Skin of body (tissue), 2 donors: ENCODE measurements around the gene RBM47. TPM values are rescaled to one million over a fixed set of nuclear protein-coding genes. Genes with fewer than 3 reads are reported as not detected.

Experiments
- DNase-seq: peaks from one replicate; lab custom pipeline; 2025; lab: John Stamatoyannopoulos, UW
- total RNA-seq: library from RNA; depleted of rRNA; stranded (reverse); fragments of >200 nt; gene quantifications from one replicate; pipeline ENCODE4 v1.2.3, GENCODE V29; 2014

The RBM47 gene
- total RNA-seq, 1 donor from 2014 or later: 16.3 TPM

GRCh38 chr4:40502220-40502619, 127.4 kb downstream of the RBM47 start:
- DNase-seq: no peak

GRCh38 chr4:40500781-40501180, 128.9 kb downstream of the RBM47 start:
- DNase-seq: no peak

GRCh38 chr4:40493160-40493559, 136.5 kb downstream of the RBM47 start:
- no peak for DNase-seq

GRCh38 chr4:40492691-40493090, 137.0 kb downstream of the RBM47 start:
- no peak for DNase-seq

GRCh38 chr4:40490481-40490880, 139.2 kb downstream of the RBM47 start:
- DNase-seq: no peak

GRCh38 chr4:40489961-40490360, 139.7 kb downstream of the RBM47 start:
- no peak for DNase-seq

- DNase-seq: no peak
These were observed 143.1 kb downstream of the RBM47 start for GRCh38 chr4:40486534-40486933.

- DNase-seq: no peak
These were observed 145.1 kb downstream of the RBM47 start for GRCh38 chr4:40484346-40485090.

- no peak for DNase-seq
These were observed 146.5 kb downstream of the RBM47 start for GRCh38 chr4:40482985-40483647.

GRCh38 chr4:40481977-40482376, 147.7 kb downstream of the RBM47 start:
- DNase-seq: no peak

- no peak for DNase-seq
These were observed 149.4 kb downstream of the RBM47 start for GRCh38 chr4:40480291-40480690.

GRCh38 chr4:40479378-40479777, 150.3 kb downstream of the RBM47 start:
- DNase-seq: no peak

GRCh38 chr4:40475609-40476008, 154.1 kb downstream of the RBM47 start:
- no peak for DNase-seq

- DNase-seq: no peak
These were observed 155.9 kb downstream of the RBM47 start for GRCh38 chr4:40473578-40474388.

GRCh38 chr4:40471923-40472322, 157.7 kb downstream of the RBM47 start:
- DNase-seq: no peak

GRCh38 chr4:40466789-40467188, 162.9 kb downstream of the RBM47 start:
- DNase-seq: no peak

GRCh38 chr4:40462326-40462725, 167.3 kb downstream of the RBM47 start:
- no peak for DNase-seq

- DNase-seq: no peak
These were observed 167.8 kb downstream of the RBM47 start for GRCh38 chr4:40461879-40462278.

- DNase-seq: no peak
These were observed 168.6 kb downstream of the RBM47 start for GRCh38 chr4:40461062-40461461.

GRCh38 chr4:40458683-40459082, 171.0 kb downstream of the RBM47 start:
- DNase-seq: no peak

- DNase-seq: no peak
These were observed 171.6 kb downstream of the RBM47 start for GRCh38 chr4:40458109-40458508.

- DNase-seq: no peak
These were observed 174.2 kb downstream of the RBM47 start for GRCh38 chr4:40455340-40455902.
